ENCODE measurements around the gene NIT1.
A peak's percentile ranks its signal among the peaks of the same experiment; 100 is the strongest.

NIT1 gene

DNA sequence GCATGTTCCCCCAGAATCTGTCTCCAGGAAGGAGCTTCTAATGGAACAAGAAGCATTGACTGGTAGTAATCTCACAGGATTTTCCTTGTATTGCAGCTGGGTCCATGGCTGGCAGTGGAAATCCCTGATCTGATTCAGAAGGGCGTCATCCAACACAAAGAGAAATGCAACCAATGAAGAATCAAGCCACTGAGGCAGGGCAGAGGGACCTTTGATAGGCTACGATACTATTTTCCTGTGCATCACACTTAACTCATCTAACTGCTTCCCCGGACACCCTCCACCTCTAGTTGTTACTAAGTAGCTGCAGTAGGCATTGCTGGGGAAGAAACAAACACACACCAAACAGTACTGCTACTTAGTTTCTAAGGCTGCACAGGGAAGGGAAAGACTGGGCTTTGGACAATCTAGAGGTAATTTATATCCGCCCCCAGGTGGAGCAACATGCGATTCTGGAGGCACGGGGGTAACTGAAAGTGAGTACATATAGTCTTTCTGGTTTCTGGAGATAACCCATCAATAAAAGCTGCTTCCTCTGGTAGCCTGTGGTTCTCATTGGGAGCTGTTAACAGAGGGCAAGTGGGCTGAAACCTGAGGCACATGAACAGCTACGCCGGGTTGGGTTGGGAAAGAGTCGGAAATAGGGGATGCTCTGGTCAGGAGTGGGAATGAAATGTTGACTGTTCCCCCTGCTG, 40.6 kb downstream of the NIT1 start:
- no peak for DNase-seq

DNA sequence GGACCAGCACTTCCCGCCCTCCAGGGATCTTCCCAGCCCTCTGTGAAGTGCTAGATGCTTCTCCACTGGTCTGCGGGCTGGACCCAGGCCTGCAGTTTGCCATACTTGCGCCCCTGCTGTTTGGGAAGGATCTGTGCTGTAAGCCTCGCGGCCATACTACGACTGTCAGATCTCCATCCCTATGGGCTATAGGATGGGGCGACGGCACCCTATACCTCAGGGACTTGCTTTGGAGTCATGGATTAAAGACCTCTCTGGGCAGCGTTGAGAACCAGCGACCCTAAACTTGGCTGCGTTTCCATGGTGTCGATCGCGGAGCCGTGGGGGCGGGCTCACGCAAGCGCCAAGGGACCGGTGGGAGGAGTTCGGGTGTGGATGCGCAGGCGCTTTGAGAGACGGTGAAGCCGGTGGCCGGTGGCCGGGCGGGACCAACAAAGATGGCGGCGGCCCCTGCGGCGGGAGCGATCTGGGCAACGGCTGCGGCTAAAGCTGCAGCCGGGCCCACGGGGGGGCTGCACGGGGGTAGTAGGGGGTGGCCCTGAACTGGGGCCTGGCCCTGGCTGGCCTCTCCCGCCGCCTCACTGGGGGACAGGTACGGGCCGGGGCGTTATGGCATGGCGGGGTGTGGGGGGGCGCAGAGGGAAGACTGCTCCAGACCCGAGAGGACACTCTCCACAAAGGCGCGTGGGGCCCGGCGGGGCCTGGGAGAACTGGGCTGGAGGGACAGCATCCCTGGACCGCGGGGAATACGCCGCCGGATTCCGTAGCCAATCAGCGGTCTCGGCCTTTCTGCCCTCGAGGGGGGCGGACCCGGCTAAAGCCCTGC, 41.4 kb downstream of the NIT1 start, which contains the start of gene USP21:
Gene USP21 (plus strand): TSS at position 414 of the 826 bp plus-strand sequence. CDS start 1,141 bp downstream, outside the sequence.
- peak; percentile 95 for DNase-seq

DNA sequence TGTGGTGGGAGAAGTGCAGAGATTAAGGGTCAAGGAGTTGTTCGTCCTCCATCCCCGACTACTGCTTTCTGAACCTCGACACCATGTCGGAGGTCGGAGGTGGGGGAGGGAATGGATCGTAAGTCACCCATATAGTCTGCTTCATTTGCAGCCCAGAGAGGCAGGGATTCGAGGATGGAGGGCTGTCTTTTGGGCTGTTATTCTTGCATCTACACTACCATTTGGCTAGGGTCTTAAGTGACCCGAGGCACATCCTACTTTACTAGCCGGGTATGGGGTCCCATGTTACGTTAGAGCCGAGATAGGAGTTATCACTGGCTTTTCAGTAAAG, 42.0 kb downstream of the NIT1 start:
- no peak for DNase-seq

DNA sequence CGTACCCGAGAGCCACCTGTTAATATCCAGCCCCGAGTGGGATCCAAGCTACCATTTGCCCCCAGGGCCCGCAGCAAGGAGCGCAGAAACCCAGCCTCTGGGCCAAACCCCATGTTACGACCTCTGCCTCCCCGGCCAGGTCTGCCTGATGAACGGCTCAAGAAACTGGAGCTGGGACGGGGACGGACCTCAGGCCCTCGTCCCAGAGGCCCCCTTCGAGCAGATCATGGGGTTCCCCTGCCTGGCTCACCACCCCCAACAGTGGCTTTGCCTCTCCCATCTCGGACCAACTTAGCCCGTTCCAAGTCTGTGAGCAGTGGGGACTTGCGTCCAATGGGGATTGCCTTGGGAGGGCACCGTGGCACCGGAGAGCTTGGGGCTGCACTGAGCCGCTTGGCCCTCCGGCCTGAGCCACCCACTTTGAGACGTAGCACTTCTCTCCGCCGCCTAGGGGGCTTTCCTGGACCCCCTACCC, 42.8 kb downstream of the NIT1 start:
- DNase-seq = no peak

- DNase-seq = no peak
These were observed 43.7 kb downstream of the NIT1 start for GRCh38 chr1:161161652-161162051.

DNA sequence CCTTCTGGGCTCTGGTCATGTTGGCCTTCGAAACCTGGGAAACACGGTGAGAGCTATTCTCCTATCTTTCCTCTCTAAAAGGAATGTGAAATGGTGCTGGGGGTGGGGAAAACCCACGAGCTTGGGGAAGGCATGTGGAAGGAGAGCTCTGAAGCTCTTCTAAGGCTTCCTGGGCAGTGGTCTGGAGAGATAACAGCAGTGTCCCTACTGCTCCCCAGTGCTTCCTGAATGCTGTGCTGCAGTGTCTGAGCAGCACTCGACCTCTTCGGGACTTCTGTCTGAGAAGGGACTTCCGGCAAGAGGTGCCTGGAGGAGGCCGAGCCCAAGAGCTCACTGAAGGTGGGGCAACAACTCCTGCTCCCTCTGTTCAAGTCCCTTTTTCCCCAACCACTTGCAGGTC, 44.1 kb downstream of the NIT1 start:
- DNase-seq = no peak

GRCh38 chr1:161162806-161163205, 44.9 kb downstream of the NIT1 start:
- no peak for DNase-seq

DNA sequence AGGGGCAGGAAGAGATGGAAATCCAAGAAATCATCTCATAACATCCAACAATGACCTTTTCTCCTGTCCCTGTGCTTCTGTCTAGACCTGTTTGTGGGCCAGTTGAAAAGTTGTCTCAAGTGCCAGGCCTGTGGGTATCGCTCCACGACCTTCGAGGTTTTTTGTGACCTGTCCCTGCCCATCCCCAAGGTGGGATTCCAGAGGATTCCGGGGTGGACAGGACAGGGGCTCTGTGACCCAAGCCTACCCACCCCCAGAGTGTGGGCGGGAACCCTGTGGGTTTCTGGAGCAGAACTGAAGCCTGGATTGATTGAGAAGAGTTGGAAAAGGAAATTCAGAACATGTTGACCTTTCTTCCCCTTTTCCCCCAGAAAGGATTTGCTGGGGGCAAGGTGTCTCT, 45.9 kb downstream of the NIT1 start:
- no peak for DNase-seq

- DNase-seq = no peak
These were observed 47.2 kb downstream of the NIT1 start for GRCh38 chr1:161164901-161165610.

- peak; percentile 97 for DNase-seq
These were observed 48.1 kb downstream of the NIT1 start, which contains the start of gene PPOX for GRCh38 chr1:161165742-161166668. TSS of gene PPOX (plus strand) at chr1:161166426. CDS start at chr1:161166848, 422 bp downstream.

GRCh38 chr1:161166669-161167548, 49.0 kb downstream of the NIT1 start:
- no peak for DNase-seq

DNA sequence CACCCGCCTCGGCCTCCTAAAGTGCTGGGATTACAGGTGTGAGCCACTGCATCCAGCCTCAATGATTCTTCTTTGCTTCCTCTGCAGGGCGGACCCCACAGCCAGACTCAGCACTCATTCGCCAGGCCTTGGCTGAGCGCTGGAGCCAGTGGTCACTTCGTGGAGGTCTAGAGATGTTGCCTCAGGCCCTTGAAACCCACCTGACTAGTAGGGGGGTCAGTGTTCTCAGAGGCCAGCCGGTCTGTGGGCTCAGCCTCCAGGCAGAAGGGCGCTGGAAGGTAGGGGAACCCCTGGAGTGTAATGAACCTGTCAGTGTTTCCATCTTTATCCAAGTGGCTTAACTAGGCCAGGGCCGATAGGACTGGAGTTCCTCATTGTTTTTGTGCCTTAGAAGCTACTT, 51.0 kb downstream of the NIT1 start:
- no peak for DNase-seq

All from CD4-positive, alpha-beta T cell treated with Interleukin-17A for 1 hour (primary cell).